Ectodermal cell (in vitro differentiated cells): ENCODE measurements around the gene SLC26A3.

Experiments
- H3K27ac ChIP-seq: 2 replicates; pipeline ENCODE4 v1.7.0; 2013; ENCODE audit warnings: mild to moderate bottlenecking, low read depth, low read length; ENCODE audit not compliant: insufficient read depth, poor library complexity, severe bottlenecking
- H3K27me3 ChIP-seq: 2 replicates; pipeline ENCODE4 v1.7.0; 2013; ENCODE audit warnings: mild to moderate bottlenecking, low read length; ENCODE audit not compliant: insufficient read depth, control insufficient read depth, poor library complexity, severe bottlenecking
- H3K36me3 ChIP-seq: one replicate; pipeline ENCODE4 v1.7.0; 2013; ENCODE audit warnings: low read length; ENCODE audit not compliant: control insufficient read depth, insufficient read depth
- H3K4me1 ChIP-seq: one replicate; pipeline ENCODE4 v1.7.0; 2013; ENCODE audit warnings: low read length; ENCODE audit not compliant: control insufficient read depth, insufficient read depth
- H3K4me3 ChIP-seq: 2 replicates; pipeline ENCODE4 v1.7.0; 2013; ENCODE audit warnings: low read depth, low read length, control low read depth; ENCODE audit not compliant: insufficient read depth
- H3K9me3 ChIP-seq: 2 replicates; pipeline ENCODE4 v1.7.0; 2013; ENCODE audit warnings: mild to moderate bottlenecking, low read length, moderate library complexity; ENCODE audit not compliant: control insufficient read depth
- WGBS, 2 experiments: methylation state at CpG; one replicate each; pipeline ENCODE4 v1.1.7; 2013; ENCODE audit warnings: missing lambda C conversion rate in 2 of 2; 5-methylcytosine and 5-hydroxymethylcytosine counted together

Gene SLC26A3

GRCh38 chr7:107767391-107767790 is 35.6 kb downstream of the SLC26A3 start:
- 100% methylated on average over 1 of the region's 2 CpGs; no CpG with 5 or more reads in 1 of the 2 experiments for WGBS, 2 experiments

GRCh38 chr7:107758667-107759066 is 44.4 kb downstream of the SLC26A3 start:
- Histone ChIP-seq H3K4me3 (no peak overlapping the region), H3K27ac (no peak overlapping the region), H3K9me3 (no peaks in the 10 kb centered on the region), H3K4me1 (no peaks in the 10 kb centered on the region), H3K27me3 (no peaks in the 10 kb centered on the region), H3K36me3 (peaks cover 17% of the 10 kb centered on the region)
- 96 to 100% methylated on average over 1 of the region's 1 CpG for WGBS, 2 experiments

More at GRCh38 chr7:107767391-107767790, 35.6 kb downstream of the SLC26A3 start:
- Histone ChIP-seq H3K4me3 (no peak overlapping the region), H3K36me3 (no peaks in the 10 kb centered on the region), H3K9me3 (no peaks in the 10 kb centered on the region), H3K27me3 (no peaks in the 10 kb centered on the region), H3K4me1 (no peaks in the 10 kb centered on the region), H3K27ac (no peak overlapping the region)

GRCh38 chr7:107754642-107755041 is 48.4 kb downstream of the SLC26A3 start:
- Histone ChIP-seq H3K4me3 (no peak overlapping the region), H3K27me3 (no peaks in the 10 kb centered on the region), H3K9me3 (no peaks in the 10 kb centered on the region), H3K27ac (no peak overlapping the region), H3K36me3 (peaks cover 34% of the 10 kb centered on the region), H3K4me1 (no peaks in the 10 kb centered on the region)
- 94 to 96% methylated on average over 1 to 2 of the region's 2 CpGs for WGBS, 2 experiments

GRCh38 chr7:107751113-107751512 is 51.9 kb downstream of the SLC26A3 start:
- Histone ChIP-seq H3K27ac (no peak overlapping the region), H3K4me1 (no peaks in the 10 kb centered on the region), H3K4me3 (no peak overlapping the region), H3K36me3 (peaks cover 31% of the 10 kb centered on the region), H3K9me3 (no peaks in the 10 kb centered on the region), H3K27me3 (no peaks in the 10 kb centered on the region)
- 90 to 94% methylated on average over 6 to 7 of the region's 7 CpGs for WGBS, 2 experiments

GRCh38 chr7:107746006-107746405 is 57.0 kb downstream of the SLC26A3 start:
- Histone ChIP-seq H3K4me1 (peaks cover 9% of the 10 kb centered on the region), H3K9me3 (no peaks in the 10 kb centered on the region), H3K4me3 (no peak overlapping the region), H3K27me3 (no peaks in the 10 kb centered on the region), H3K36me3 (peaks cover 13% of the 10 kb centered on the region), H3K27ac (no peak overlapping the region)
- WGBS, 2 experiments: 93 to 98% methylated on average over 3 of the region's 3 CpGs

GRCh38 chr7:107744345-107744750 is 58.7 kb downstream of the SLC26A3 start:
- Histone ChIP-seq H3K36me3 (peaks cover 9% of the 10 kb centered on the region), H3K9me3 (no peaks in the 10 kb centered on the region), H3K27me3 (no peaks in the 10 kb centered on the region), H3K4me3 (peak overlapping the region; percentile 94), H3K4me1 (peaks cover 9% of the 10 kb centered on the region), H3K27ac (peak overlapping the region; percentile 97)
- WGBS, 2 experiments: 1% methylated on average over 22 of the region's 22 CpGs

GRCh38 chr7:107743567-107744344 is 59.3 kb downstream of the SLC26A3 start, which contains the start of gene CBLL1:
Gene CBLL1 (plus strand): TSS chr7:107744142. CDS start chr7:107744164, 22 bp downstream.
- peaks cover 4% of the 10 kb centered on the region for H3K36me3 ChIP-seq
- peaks cover 9% of the 10 kb centered on the region for H3K4me1 ChIP-seq
- H3K27me3 ChIP-seq: no peaks in the 10 kb centered on the region
- peak within 1 kb of the TSS; percentile 94 for H3K4me3 ChIP-seq
- peak within 1 kb of the TSS; percentile 97 for H3K27ac ChIP-seq
- no peaks in the 10 kb centered on the region for H3K9me3 ChIP-seq
- WGBS, 2 experiments: 0% methylated on average over 56 of the region's 56 CpGs

- WGBS, 2 experiments: 16 to 17% methylated on average over 29 of the region's 29 CpGs
- no peaks in the 10 kb centered on the region for H3K9me3 ChIP-seq
- peak overlapping the region; percentile 94 for H3K4me3 ChIP-seq
- peak overlapping the region; percentile 97 for H3K27ac ChIP-seq
- peaks cover 9% of the 10 kb centered on the region for H3K4me1 ChIP-seq
- no peaks in the 10 kb centered on the region for H3K27me3 ChIP-seq
- no peaks in the 10 kb centered on the region for H3K36me3 ChIP-seq
Observed at GRCh38 chr7:107742678-107743566, 60.1 kb downstream of the SLC26A3 start.

GRCh38 chr7:107728276-107728675 is 74.7 kb downstream of the SLC26A3 start:
- Histone ChIP-seq H3K36me3 (no peaks in the 10 kb centered on the region), H3K4me3 (no peak overlapping the region)

More at GRCh38 chr7:107728276-107728675, 74.7 kb downstream of the SLC26A3 start:
- Histone ChIP-seq H3K9me3 (no peaks in the 10 kb centered on the region), H3K4me1 (no peaks in the 10 kb centered on the region), H3K27me3 (no peaks in the 10 kb centered on the region), H3K27ac (no peak overlapping the region)
